HL-60/S4 treated with retinoic acid at 250 ng/mL for 4 days and 3 days (cell line): Measurements from ENCODE around the gene NDUFB2.
"Not testable (repeated sequence)": the region's sequence is repeated elsewhere in the genome, so short reads cannot be mapped to it uniquely, and the experiment has no call there.

Experiments used
- in situ Hi-C: fragments of 300-500 bp; cut with MboI; formaldehyde crosslinking; loops from 2 replicates; pipeline ENCODE4 v1.7.0; 2022; ENCODE audit warnings: low sequenced_read_pairs

The NDUFB2 gene

GRCh38 chr7:140689199-140690152 is 7.0 kb upstream of the NDUFB2 start:
- in situ Hi-C loops: no loop called here

GRCh38 chr7:140691376-140692045 is 5.0 kb upstream of the NDUFB2 start:
- in situ Hi-C loops: no loop called here

DNA sequence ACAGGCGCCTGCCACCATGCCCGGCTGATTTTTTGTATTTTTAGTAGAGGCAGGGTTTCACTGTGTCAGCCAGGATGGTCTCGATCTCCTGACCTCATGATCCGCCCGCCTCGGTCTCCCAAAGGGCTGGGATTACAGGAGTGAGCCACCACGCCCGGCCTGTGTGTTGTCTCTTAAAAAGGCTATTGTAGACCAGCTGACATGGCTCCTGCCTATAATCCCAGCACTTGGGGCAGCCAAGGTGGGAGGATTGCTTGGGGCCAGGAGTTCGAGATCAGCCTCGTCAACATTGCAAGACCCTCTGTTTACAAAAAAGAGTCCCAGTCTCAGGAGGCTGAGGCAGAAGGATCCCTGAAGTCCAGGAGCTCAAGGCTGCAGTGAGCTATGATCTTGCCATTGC is 2.7 kb upstream of the NDUFB2 start:
- in situ Hi-C loops: not testable (repeated sequence)

GRCh38 chr7:140694592-140694991 is 1.9 kb upstream of the NDUFB2 start:
- in situ Hi-C loops: no loop called here

- in situ Hi-C loops: no loop called here
Measured at GRCh38 chr7:140695381-140695780, 1.1 kb upstream of the NDUFB2 start.

DNA sequence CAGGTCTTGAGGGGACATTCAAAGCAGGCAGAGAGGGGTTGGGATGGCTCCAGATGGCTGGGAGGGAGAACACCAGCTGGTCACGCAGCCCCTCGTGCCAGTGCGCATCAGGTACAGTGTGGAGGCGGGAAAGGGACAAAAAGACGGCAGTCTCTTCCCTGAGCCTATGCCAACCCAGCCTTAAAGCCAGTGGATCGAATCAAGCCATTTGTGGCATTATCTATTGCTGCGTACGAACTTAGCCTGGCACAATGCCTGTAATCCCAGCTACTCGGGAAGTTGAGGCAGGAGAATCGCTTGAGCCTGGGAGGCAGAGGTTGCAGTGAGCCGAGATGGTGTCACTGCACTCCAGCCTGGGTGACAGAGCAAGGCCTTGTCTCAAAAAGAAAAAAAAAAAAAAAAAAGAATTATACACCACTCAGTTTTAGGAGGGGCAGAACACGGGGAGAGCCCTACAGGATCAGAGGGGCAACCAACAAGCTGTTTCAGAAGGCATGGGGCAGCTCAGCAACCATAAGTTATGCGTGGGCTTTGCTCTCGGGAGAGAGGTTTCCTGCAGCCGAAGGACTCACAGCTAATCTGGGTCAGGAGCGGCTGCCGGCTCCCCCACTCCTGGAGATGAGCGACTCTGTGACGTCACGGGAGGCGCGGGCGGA is 356 bp upstream of the NDUFB2 start:
- in situ Hi-C loops: no loop called here

DNA sequence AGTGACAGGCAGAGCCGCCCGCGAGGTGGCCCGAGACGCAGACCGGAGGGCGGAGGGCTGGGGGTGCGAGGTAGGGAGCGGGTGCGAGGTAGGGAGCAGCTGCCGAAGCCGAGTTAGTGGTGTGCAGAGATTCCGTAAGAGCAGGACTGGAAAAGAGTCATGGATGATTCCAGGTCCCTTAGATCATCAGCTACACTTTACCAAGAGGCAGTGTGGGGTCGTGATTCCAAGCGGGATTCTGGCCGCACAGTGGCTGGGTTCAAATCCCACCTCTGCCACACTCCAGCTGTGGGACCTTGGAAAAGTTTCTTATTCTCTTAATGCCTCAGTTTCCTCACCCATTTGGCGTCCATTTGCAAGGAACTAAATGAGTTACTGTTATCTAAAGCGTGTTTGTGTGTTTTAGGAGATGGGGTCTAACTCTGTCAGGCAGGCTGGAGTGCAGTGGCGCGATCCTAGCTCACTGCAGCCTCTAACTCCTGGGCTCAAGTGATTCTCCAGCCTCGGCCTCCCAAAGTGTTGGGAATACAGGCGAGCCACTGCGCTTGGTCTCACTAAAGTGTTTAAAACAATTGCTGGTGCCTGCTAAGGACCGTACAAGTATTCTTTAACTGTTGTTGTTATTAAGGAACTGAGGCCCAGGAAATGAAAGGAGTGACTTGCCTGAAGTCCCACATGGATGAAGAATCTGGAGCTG is 1.1 kb downstream of the NDUFB2 start:
- in situ Hi-C loops: no loop called here

- in situ Hi-C loops: no loop called here
Measured at GRCh38 chr7:140698477-140698876, 2.0 kb downstream of the NDUFB2 start.

DNA sequence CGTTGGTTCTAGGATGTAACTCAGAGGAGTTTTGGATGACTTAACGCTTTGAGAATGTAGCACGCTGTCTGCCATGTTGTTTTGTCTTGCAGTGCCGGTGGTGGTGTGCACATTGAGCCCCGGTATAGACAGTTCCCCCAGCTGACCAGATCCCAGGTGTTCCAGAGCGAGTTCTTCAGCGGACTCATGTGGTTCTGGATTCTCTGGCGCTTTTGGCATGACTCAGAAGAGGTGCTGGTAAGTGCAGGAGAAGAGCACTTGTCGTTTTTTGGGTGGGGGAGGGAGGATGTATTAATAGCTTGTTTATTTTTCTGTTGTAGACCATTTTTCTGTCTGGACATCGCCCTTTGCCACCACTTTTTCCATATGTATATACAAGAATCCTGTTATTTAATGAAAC is 6.3 kb downstream of the NDUFB2 start:
- in situ Hi-C loops: no loop called here

DNA sequence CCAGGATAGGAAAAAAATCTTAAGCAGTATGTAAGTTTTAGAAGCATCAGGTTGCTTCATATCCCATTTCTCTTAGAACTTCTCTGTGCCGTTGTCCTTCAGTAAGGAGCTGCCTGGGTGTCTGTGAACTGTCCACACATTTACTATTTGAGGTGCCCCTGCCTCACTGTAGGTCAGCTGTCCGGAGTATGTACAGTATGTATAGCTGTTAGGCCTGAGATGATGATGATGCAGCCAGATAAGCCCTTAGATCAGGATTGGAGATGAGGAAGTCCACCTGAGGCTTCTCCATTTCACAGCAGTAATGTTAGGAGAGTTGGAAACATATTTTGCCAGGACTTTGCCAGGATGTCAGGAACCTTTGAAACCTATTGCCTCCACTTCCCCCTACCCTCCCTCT is 7.7 kb downstream of the NDUFB2 start:
- in situ Hi-C loops: no loop called here

GRCh38 chr7:140707132-140707531 is 10.6 kb downstream of the NDUFB2 start:
- in situ Hi-C loops: no loop called here

DNA sequence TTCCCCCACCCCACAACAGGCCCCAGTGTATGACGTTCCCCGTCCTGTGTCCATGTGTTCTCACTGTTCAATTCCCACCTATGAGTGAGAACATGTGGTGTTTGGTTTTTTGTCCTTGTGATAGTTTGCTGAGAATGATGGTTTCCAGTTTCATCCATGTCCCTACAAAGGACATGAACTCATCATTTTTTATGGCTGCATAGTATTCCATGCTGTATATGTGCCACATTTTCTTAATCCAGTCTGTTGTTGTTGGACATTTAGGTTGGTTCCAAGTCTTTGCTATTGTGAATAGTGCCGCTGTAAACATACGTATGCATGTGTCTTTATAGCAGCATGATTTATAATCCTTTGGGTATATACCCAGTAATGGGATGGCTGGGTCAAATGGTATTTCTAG is 12.3 kb downstream of the NDUFB2 start:
- in situ Hi-C loops: not testable (repeated sequence)

DNA sequence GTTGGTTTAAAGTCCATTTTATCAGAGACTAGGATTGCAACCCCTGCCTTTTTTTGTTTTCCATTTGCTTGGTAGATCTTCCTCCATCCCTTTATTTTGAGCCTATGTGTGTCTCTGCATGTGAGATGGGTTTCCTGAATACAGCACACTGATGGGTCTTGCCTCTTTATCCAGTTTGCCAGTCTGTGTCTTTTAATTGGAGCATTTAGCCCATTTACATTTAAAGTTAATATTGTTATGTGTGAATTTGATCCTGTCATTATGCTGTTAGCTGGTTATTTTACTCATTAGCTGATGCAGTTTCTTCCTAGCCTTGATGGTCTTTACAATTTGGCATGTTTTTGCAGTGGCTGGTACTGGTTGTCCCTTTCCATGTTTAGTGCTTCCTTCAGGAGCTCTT is 15.9 kb downstream of the NDUFB2 start:
- in situ Hi-C loops: not testable (repeated sequence)

GRCh38 chr7:140714331-140715040 is 18.0 kb downstream of the NDUFB2 start:
- in situ Hi-C loops: no loop called here

DNA sequence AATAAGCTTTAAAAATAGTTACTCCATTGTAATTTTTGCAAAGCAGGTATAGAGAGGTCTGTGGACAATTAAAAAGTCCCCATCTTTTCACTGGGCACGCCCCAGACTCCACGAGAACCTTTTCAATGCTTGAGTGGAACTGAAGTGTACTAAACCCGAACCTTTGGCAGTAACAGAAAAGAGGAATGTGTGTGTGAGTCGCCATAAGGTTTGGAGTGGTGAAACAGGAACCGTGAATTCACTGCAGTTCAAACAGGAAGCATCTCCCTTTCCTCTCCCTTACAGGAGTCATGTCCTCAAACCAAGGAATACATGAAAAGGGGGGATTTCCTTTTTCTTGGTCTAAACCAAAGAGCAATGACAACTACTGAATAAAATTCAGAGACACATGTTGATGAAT is 23.2 kb downstream of the NDUFB2 start:
- in situ Hi-C loops: no loop called here

GRCh38 chr7:140722254-140722653 is 25.7 kb downstream of the NDUFB2 start:
- in situ Hi-C loops: no loop called here

DNA sequence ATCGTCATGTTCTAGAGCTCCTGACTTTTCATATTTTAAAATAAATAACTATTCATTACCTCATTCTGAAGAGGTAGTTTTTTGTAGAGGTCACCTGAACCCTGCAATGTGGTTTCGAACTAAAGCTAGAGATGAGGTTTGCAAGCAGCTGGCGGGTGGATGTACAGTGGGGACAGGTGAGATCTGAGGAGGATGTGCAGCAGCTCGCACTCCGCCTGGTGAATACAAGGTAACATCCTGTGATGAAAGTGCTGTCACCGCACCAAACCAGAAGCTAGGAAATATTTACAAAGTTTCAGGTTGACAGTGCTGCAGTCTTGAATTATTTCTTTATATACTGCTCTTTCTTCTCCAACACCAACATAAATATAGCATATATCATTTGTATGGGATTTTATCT is 26.5 kb downstream of the NDUFB2 start:
- in situ Hi-C loops: no loop called here

GRCh38 chr7:140723574-140723973 is 27.1 kb downstream of the NDUFB2 start:
- in situ Hi-C loops: no loop called here

- in situ Hi-C loops: no loop called here
Measured at GRCh38 chr7:140724706-140725105, 28.2 kb downstream of the NDUFB2 start.

DNA sequence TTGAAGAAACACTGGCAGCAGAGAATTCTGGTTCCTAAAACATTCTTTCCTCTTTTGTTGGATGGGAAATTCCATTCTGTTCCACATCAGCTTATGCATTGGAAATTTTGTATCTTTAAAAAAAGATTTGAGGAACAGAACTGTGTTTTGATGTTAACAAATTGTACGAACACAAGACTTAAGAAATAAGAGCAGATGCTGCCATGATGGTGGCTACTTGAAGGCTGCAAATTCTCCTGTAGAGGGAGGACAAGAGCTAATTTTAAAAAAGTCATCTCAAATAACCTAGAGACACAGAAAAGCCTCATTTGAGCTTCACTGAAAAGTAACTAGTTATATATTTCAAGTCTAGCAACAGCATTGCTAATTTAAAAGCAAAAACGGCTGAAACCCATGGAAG is 29.8 kb downstream of the NDUFB2 start:
- in situ Hi-C loops: no loop called here
